ENCODE data around the gene BCL7A. TPM values are rescaled to one million over a fixed set of nuclear protein-coding genes. Genes with fewer than 3 reads are reported as not detected.

The BCL7A gene
- total RNA-seq, 1 donor: 12.2 TPM

DNA sequence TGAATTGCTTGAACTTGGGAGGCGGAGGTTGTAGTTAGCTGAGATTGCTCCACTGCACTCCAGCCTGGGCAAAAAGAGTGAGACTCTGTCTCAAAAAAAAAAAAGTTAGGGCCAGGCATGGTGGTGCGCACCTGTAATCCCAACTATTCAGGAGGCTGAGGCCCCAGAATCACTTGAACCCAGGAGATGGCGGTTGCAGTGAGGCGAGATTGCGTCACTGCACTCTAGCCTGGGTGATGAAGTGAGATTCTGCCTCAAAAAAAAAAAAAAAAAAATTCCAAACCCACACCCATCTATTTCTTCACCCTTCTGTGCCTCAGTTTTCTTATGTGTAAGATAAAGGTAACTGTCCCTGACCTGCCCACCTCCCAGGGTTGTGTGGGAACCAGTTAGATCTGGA is 45.9 kb downstream of the BCL7A start:
- DNase-seq (ENCODE audit: low read depth): no peak
- TF ChIP-seq, protein P1, sequence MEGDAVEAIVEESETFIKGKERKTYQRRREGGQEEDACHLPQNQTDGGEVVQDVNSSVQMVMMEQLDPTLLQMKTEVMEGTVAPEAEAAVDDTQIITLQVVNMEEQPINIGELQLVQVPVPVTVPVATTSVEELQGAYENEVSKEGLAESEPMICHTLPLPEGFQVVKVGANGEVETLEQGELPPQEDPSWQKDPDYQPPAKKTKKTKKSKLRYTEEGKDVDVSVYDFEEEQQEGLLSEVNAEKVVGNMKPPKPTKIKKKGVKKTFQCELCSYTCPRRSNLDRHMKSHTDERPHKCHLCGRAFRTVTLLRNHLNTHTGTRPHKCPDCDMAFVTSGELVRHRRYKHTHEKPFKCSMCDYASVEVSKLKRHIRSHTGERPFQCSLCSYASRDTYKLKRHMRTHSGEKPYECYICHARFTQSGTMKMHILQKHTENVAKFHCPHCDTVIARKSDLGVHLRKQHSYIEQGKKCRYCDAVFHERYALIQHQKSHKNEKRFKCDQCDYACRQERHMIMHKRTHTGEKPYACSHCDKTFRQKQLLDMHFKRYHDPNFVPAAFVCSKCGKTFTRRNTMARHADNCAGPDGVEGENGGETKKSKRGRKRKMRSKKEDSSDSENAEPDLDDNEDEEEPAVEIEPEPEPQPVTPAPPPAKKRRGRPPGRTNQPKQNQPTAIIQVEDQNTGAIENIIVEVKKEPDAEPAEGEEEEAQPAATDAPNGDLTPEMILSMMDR (IDR thresholded peaks at IDR 0.05; ENCODE audit: insufficient read depth, low read length): no peak
- H3K4me3 ChIP-seq (ENCODE audit: low read depth, low read length): no peak overlapping the region

DNA sequence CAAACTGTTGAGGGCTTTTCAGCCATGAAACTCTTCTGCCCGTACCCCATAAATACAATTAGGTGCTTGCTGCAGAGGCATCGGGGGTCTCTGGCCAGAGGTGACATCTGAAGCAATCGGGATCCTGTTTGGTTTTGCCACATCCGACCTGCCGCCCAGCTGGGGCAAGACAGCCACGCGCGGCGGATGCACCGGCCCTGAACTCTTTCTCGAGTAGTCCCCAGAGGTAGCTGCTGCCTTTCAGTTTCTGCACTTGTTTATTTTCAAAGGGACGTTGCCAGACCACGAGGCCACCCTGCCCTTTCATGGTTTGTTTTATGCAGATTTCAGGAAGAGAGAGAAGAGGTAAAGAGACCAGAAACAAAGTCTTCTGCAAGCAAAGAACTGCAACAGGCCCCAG is 46.3 kb downstream of the BCL7A start:
- DNase-seq (ENCODE audit: low read depth): peak; percentile 88
- TF ChIP-seq, protein P1 (IDR thresholded peaks at IDR 0.05; ENCODE audit: insufficient read depth, low read length): no peak
- no peak overlapping the region for H3K4me3 ChIP-seq (ENCODE audit: low read depth, low read length)

DNA sequence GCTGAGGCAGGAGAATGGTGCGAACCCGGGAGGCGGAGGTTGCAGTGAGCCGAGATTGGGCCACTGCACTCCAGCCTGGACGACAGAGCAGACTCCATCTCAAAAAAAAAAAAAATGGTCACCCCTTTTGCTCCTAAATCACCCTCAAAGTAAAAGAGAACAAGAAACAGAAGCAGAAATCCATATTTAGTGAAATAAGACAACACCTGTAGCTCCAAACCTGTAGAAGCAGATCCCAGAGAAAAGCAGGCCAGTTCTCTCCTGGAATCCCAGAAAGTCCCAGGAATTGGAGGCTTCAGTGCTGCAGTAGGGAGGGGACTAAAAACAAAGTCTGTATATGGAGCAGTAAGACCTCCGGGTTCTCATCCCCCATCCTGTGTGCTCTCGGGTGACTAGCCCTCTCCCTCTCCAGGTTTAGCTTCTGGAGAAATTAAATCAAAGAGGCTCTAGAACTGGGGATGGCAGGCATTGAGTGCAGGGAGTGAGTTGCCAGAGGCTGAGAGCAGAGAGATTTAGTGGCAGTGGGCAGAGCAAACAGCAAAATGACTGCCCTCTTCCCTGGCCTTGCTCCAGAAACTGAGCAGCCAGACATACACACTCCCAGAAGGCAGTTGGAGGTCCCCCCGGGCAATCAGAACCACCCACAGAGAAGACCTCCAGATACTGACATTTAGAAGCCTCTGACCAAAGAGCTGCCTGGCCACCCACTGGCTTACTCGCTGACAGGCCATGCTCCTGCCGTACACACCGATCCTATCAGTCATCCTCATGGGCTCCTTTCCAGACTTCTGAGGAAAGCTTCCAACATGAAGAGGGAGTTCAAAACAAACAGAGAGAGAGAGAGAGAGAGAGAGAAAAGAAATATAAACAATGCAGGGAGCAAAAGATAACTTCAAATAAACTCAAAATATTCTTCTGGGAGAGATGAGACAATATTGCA is 50.6 kb downstream of the BCL7A start:
- peak; percentile 95 for DNase-seq (ENCODE audit: low read depth)
- TF ChIP-seq, protein P1 (IDR thresholded peaks at IDR 0.05; ENCODE audit: insufficient read depth, low read length): no peak
- no peak overlapping the region for H3K4me3 ChIP-seq (ENCODE audit: low read depth, low read length)

DNA sequence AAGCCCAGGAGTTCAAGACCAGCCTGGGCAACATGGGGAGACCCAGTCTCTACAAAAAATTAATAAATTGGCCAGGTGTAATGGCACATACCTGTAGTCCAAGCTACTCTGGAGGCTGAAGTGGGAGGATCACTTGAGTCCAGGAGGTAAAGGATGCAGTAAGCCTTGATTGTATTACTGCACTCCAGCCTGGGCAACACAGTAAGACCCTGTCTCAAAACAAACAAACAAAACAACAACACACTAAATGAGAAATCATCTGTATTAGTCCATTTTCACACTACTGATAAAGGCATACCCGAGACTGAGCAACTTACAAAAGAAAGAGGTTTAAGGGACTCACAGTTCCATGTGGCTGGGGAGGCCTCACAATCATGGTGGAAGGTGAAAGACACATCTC is 52.1 kb downstream of the BCL7A start:
- TF ChIP-seq, protein P1 (IDR thresholded peaks at IDR 0.05; ENCODE audit: insufficient read depth, low read length): no peak
- H3K4me3 ChIP-seq (ENCODE audit: low read depth, low read length): no peak overlapping the region
- no peak for DNase-seq (ENCODE audit: low read depth)

DNA sequence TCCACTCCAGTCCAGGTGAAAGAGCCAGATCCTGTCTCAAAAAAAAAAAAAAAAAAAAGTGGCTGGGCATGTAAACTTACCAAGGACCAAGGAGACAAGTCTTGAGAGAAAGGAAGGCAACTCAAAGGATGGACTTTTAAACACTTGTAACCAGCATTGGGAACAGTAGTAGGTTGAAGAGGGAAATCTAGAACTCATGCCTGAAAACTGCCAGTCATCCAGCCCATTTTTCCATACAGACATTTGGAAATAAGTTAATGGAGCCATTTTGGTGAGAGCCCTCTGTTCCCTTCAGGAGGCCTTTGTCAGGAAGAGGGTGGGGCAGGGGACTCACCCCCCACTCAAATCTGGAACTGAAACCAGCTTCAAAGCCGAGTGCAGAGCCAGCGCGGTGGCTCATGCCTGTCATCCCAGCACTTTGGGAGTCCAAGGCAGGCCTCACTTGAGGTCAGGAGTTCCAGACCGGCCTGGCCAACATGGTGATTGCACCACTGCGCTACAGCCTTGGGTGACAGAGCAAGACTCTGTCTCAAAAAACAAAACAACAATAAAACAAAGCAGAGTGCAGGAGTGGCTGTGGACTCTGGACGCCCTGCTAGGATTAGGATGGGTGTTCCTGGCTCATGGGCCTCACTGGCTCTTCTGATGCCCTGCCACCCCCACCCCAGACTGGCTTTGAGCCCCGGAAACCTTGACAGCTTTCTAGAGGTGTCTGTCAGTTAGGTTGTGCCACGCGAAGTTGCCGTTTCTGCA is 55.2 kb downstream of the BCL7A start:
- TF ChIP-seq, protein P1 (IDR thresholded peaks at IDR 0.05; ENCODE audit: insufficient read depth, low read length): no peak
- no peak overlapping the region for H3K4me3 ChIP-seq (ENCODE audit: low read depth, low read length)
- no peak for DNase-seq (ENCODE audit: low read depth)

DNA sequence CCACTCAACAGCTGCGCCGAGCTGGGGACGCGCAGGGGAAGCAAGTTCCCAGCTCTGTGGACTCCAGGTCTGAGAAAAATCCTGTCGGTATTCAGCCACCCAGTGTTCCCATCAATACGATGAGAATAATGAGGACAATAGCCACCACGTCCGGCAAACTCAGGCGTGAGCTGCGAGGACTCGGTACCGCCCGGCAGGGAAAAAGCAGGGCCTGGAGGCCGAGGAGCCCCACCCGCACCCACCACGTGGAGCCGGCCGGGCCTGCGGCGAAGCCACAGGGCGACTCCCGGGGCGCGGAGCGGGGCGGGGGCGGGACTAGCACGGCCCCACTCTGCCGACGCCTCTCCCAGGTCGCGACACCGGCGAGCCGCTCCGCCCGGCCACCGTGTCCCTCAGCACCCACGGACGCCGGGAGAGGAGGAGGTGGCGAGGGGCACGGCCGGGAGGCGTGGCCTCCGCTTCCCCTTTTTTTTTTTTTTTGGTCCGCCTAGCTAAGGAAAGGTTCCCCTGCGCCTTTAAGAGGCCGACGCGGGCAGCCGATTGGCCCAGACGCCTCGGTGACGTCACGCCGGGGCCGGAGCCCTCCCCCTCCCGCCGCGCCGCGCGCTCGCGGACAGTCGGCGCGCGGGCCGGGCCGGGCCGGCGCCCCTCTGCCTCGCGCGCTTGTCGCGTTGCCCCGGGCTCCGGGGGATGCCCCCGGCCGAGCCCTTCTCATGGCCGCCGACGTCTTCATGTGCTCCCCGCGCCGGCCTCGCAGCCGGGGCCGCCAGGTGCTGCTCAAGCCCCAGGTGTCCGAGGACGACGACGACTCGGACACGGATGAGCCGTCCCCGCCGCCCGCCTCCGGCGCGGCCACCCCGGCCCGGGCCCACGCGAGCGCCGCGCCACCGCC is 56.7 kb downstream of the BCL7A start, which contains the start of gene MLXIP:
TSS of gene MLXIP (plus strand) at position 616 of the 892 bp plus-strand sequence. CDS start at position 714, 98 bp downstream.
- peak; percentile 91 for DNase-seq (ENCODE audit: low read depth)
- H3K4me3 ChIP-seq (ENCODE audit: low read depth, low read length): peak within 1 kb of the TSS; percentile 89
- TF ChIP-seq, protein P1 (IDR thresholded peaks at IDR 0.05; ENCODE audit: insufficient read depth, low read length): no peak
